PFSK-1 (cell line): ENCODE measurements around the gene LHX4.

Source experiments
- FOXP2 ChIP-seq: optimal IDR thresholded peaks from 2 replicates; pipeline ENCODE3; 2011; ENCODE audit warnings: borderline replicate concordance, control low read depth, inconsistent platforms; ENCODE audit not compliant: insufficient read depth; ENCODE audit errors: extremely low read length, extremely low read depth
- POLR2AphosphoS5 ChIP-seq: IDR thresholded peaks from 2 replicates; pipeline ENCODE4 v1.6.1; 2012; ENCODE audit warnings: low read depth, mild to moderate bottlenecking, control low read depth, low read length, moderate library complexity
- REST ChIP-seq, 2 experiments: IDR thresholded peaks; 2 replicates each; pipeline versions ENCODE4 v1.6.1 to v1.8.0; 2011 to 2012; ENCODE audit warnings: low read depth in 2 of 2, low read length in 2 of 2, control low read depth in 1 of 2, inconsistent platforms in 1 of 2, mild to moderate bottlenecking in 1 of 2, moderate library complexity in 1 of 2; ENCODE audit not compliant: insufficient read depth in 1 of 2

- TF ChIP-seq FOXP2 (no peak), REST (IDR thresholded peaks at IDR 0.05; ENCODE audit: insufficient read depth in 1 of 2, low read depth in 2 of 2, low read length in 2 of 2) (no peak), POLR2AphosphoS5 (no peak)
Measured at GRCh38 chr1:180260541-180260940, 30.5 kb downstream of the LHX4 start.
